Psoas muscle (tissue), 8 donors: Measurements from ENCODE around the gene ATXN10. TPM values are rescaled to one million over a fixed set of nuclear protein-coding genes. Genes with fewer than 3 reads are reported as not detected.

Experiments used
- ATAC-seq, 4 donors: fragments of 200-7000 bp; cut with Tn5 transposase; one replicate each; pipeline ENCODE4 v1.9.1; 2020; ENCODE audit warnings: moderate library complexity in 3 of 4, mild to moderate bottlenecking in 2 of 4
- DNase-seq, 2 donors: peaks; one replicate each; pipeline ENCODE4 v3.0.0-alpha.2; 2020
- H3K27ac ChIP-seq: fragments of 200-600 bp; one replicate; pipeline ENCODE4 v1.8.0; 2022
- H3K27me3 ChIP-seq, 3 donors: fragments of 200-600 bp in 1 of 3; one replicate each; pipeline versions ENCODE4 v1.6.1 to v1.8.0; 2013 to 2022; ENCODE audit warnings: low read length in 2 of 3, mild to moderate bottlenecking in 2 of 3, moderate library complexity in 1 of 3; ENCODE audit not compliant: insufficient read depth in 3 of 3
- H3K36me3 ChIP-seq, 2 donors: fragments of 200-600 bp in 1 of 2; one replicate each; pipeline versions ENCODE4 v1.6.1 to v1.8.0; 2013 to 2022; ENCODE audit warnings: low read depth in 1 of 2, mild to moderate bottlenecking in 1 of 2, moderate library complexity in 1 of 2; ENCODE audit not compliant: insufficient read depth in 1 of 2
- H3K4me1 ChIP-seq: fragments of 200-600 bp; one replicate; pipeline ENCODE4 v1.8.0; 2022
- H3K4me3 ChIP-seq: fragments of 200-600 bp; one replicate; pipeline ENCODE4 v1.8.0; 2022; ENCODE audit warnings: mild to moderate bottlenecking
- H3K9me3 ChIP-seq: fragments of 200-600 bp; one replicate; pipeline ENCODE4 v1.8.0; 2022
- WGBS, 3 donors: extraction: QIAGEN DNeasy Blood & Tissue Kit; methylation state at CpG; one replicate each; pipeline versions ENCODE4 v1.1.6 to v1.1.7; 2013; 5-methylcytosine and 5-hydroxymethylcytosine counted together
- intact Hi-C, 2 donors: fragments of 100-400 bp; cut with DNase I; formaldehyde crosslinking; loops; one replicate each; pipeline versions ENCODE4 v1.11.0 to v1.14.2; 2022
- polyA plus RNA-seq, 3 donors: library from polyadenylated mRNA; stranded (reverse); fragments of 200-250 nt; gene quantifications; one replicate each; pipeline ENCODE4 v1.2.3, GENCODE V29; 2013
- total RNA-seq, 4 donors: library from RNA; stranded (reverse); fragmentation: NEBNext Ultra II Directional in 2 of 4; extraction: Animal tissue kit (Norgen Biotek cat#: 25700) in 2 of 4; gene quantifications; one replicate each; pipeline versions ENCODE4 v1.2.1 to v1.2.4, GENCODE V29; 2021 to 2023
- TF ChIP-seq, protein P1 (sequence below): fragments of 200-600 bp; IDR thresholded peaks from one replicate; pipeline ENCODE4 v1.8.0; 2022; ENCODE audit warnings: antibody characterized with exemption
- donor health status: healthy with polysubstance abuse.
- donor health status: DM: no; HTN: no; CAD: no; lungs with moderate emphysema.
- donor health status: Bipolar disorder and iron deficiency.
- donor health status: healthy.
- donor health status: DM: yes; HTN: yes; CAD: no.
- donor health status: DM: no; HTN: no; CAD: no.
- donor health status: DM: no; HTN: no; CAD: no.
- donor health status: DM: yes; HTN: yes; CAD: no.

The ATXN10 gene
- total and polyA plus RNA-seq, 7 donors: 57.7 to 173 (median 115) TPM

DNA sequence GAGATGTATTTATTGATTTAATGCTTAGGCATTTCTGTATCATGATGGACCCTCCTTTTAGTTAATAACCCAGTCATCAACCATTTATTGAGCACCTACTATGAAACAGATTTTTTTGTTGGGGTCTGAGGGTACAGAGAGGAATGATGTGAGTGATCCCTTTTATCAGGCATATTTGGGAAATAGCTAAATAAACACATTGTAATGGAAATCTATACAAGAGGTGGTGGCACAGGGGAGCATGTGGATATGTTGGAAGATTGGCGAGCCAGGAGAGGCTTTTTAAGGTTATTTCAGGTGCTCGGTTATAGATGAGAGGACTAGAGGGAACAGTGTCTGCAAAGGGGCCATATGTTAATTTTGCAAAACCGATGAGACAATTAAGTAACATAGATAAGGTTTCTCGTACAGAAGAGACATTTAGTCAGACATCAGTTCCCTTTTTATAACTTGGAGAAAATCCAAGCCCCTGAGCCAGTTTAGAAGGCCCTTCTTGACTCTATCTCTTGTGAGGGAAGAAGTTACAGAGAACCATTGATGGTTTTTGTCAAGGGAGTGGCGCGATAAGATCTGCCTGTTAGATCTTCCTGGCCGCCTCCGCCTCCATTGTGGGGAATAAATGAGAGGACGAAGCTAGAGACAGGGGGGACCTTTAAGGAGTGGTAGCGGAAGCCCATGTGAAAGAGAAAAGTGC, 2.0 kb downstream of the ATXN10 start:
- peaks cover 32% of the 10 kb centered on the region for H3K4me1 ChIP-seq
- H3K9me3 ChIP-seq: no peaks in the 10 kb centered on the region
- no peaks in the 10 kb centered on the region for H3K36me3 ChIP-seq
- H3K27ac ChIP-seq: no peak overlapping the region
- no peak for DNase-seq
- no peak for ATAC-seq
- H3K4me3 ChIP-seq: no peak overlapping the region
- no peaks in the 10 kb centered on the region for H3K27me3 ChIP-seq
- 84 to 87% (median 86%) methylated on average over 10 of the region's 10 CpGs for WGBS, 3 donors
- intact Hi-C loops: no loop called here
- TF ChIP-seq, protein P1, sequence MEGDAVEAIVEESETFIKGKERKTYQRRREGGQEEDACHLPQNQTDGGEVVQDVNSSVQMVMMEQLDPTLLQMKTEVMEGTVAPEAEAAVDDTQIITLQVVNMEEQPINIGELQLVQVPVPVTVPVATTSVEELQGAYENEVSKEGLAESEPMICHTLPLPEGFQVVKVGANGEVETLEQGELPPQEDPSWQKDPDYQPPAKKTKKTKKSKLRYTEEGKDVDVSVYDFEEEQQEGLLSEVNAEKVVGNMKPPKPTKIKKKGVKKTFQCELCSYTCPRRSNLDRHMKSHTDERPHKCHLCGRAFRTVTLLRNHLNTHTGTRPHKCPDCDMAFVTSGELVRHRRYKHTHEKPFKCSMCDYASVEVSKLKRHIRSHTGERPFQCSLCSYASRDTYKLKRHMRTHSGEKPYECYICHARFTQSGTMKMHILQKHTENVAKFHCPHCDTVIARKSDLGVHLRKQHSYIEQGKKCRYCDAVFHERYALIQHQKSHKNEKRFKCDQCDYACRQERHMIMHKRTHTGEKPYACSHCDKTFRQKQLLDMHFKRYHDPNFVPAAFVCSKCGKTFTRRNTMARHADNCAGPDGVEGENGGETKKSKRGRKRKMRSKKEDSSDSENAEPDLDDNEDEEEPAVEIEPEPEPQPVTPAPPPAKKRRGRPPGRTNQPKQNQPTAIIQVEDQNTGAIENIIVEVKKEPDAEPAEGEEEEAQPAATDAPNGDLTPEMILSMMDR: no peak

- Histone ChIP-seq H3K36me3 (no peaks in the 10 kb centered on the region), H3K27ac (no peak overlapping the region), H3K4me3 (no peak overlapping the region), H3K9me3 (no peaks in the 10 kb centered on the region), H3K27me3 (no peaks in the 10 kb centered on the region), H3K4me1 (peaks cover 33% of the 10 kb centered on the region)
- ATAC-seq (no peak), DNase-seq (no peak)
- TF ChIP-seq, protein P1: no peak
- 78 to 97% (median 93%) methylated on average over 4 of the region's 4 CpGs for WGBS, 3 donors
- intact Hi-C loops: no loop called here
Observed at GRCh38 chr22:45676024-45676423, 4.4 kb downstream of the ATXN10 start.

DNA sequence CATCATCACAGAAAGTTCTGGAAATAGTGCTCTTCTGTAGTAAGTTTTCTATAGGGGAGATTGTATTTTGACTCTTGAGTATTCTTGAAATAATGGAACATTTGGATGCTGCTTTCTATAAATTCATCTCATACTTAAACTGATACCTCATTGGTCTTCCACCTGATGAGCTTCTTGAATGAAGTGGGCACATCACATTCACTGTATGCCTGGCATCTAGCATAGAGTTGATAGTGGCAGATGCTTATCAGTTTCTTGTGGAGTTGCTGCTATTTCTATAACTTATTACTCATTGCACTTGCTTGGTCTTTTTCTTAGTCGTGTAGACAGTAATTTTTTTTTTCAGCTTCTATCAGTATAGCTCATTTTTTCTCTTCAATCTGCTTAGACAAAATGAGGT, 5.4 kb downstream of the ATXN10 start:
- no peaks in the 10 kb centered on the region for H3K36me3 ChIP-seq
- DNase-seq: no peak
- H3K4me3 ChIP-seq: no peak overlapping the region
- ATAC-seq: no peak
- TF ChIP-seq, protein P1: no peak
- no peak overlapping the region for H3K27ac ChIP-seq
- H3K4me1 ChIP-seq: peaks cover 31% of the 10 kb centered on the region
- H3K9me3 ChIP-seq: no peaks in the 10 kb centered on the region
- intact Hi-C loops: no loop called here
- 67 to 90% (median 71%) methylated on average over 1 of the region's 1 CpG for WGBS, 3 donors
- H3K27me3 ChIP-seq: no peaks in the 10 kb centered on the region

DNA sequence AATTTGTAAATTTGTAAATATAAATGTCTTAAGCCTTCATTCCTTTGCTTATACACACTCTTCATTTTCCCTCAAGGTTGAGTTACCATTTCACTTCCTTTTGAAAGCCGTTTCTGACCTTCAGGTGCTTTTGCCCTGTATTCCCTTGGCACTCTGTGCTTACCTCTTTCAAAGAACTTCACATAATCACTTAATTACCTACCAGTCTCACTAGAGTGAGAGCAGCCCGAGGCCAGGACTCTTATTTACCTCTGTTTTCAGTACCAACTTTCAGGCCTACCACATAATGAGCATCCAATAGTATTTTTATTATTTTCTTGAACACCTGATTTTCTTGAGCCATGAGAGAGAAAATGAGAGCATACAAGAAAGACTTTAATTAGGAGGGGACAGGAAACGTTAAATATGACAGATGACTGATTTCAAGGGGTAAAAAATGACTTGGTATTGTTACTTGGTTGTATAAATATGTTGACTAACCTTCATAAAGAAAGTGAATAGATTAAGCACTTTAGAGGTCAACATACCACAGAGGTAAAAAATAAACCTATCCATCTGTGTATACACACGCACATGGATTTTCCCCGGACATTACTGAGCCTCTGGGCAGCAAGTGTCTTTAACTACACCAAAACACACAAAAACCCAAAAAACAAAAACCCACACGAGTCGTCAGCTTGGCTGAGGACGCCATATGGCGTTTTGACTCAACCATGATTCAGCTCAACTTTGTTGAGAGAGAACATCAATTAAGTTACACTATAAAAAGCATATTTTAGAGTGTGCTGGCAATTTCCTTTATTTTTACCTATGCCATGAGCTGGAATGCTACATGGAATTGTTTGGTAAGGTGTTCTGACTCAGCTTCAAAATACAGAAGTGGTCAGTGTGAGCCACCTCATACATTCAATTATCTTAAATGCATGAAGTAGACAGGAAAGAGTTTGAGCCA, 7.6 kb downstream of the ATXN10 start:
- DNase-seq (no peak), ATAC-seq (no peak)
- H3K4me3 ChIP-seq: no peak overlapping the region
- 91 to 92% (median 91%) methylated on average over 9 of the region's 9 CpGs for WGBS, 3 donors
- TF ChIP-seq, protein P1: no peak
- H3K36me3 ChIP-seq: no peaks in the 10 kb centered on the region
- H3K9me3 ChIP-seq: no peaks in the 10 kb centered on the region
- intact Hi-C loops: no loop called here
- no peaks in the 10 kb centered on the region for H3K27me3 ChIP-seq
- H3K27ac ChIP-seq: no peak overlapping the region
- H3K4me1 ChIP-seq: peaks cover 24% of the 10 kb centered on the region
